ENCODE data around the gene GJB3.

Gene GJB3

GRCh38 chr1:34828611-34829010, 47.6 kb downstream of the GJB3 start:
- Histone ChIP-seq H3K36me3 (ENCODE audit: insufficient read depth, insufficient read length, low read length) (no peaks in the 10 kb centered on the region), H3K9me3 (ENCODE audit: insufficient read depth, low read length) (no peaks in the 10 kb centered on the region), H3K9ac (ENCODE audit: insufficient read length, low read depth) (no peak overlapping the region), H3K27me3 (ENCODE audit: insufficient read depth, insufficient read length) (peaks cover 3% of the 10 kb centered on the region), H3K4me3 (ENCODE audit: insufficient read length, low read depth) (no peak overlapping the region), H3K4me1 (ENCODE audit: insufficient read depth, insufficient read length) (peaks cover 4% of the 10 kb centered on the region)
- TF ChIP-seq SUZ12 (IDR thresholded peaks at IDR 0.05; ENCODE audit: extremely low read depth, insufficient read depth, insufficient read length), result no peak
- no peak for DNase-seq (ENCODE audit: low read depth, low spot score)

- no peaks in the 10 kb centered on the region for H3K36me3 ChIP-seq (ENCODE audit: insufficient read depth, insufficient read length, low read length)
- peaks cover 3% of the 10 kb centered on the region for H3K27me3 ChIP-seq (ENCODE audit: insufficient read depth, insufficient read length)
- no peak overlapping the region for H3K4me3 ChIP-seq (ENCODE audit: insufficient read length, low read depth)
- H3K4me1 ChIP-seq (ENCODE audit: insufficient read depth, insufficient read length), result peaks cover 4% of the 10 kb centered on the region
- H3K9ac ChIP-seq (ENCODE audit: insufficient read length, low read depth), result no peak overlapping the region
- no peak for DNase-seq (ENCODE audit: low read depth, low spot score)
- H3K9me3 ChIP-seq (ENCODE audit: insufficient read depth, low read length), result no peaks in the 10 kb centered on the region
- TF ChIP-seq SUZ12 (IDR thresholded peaks at IDR 0.05; ENCODE audit: extremely low read depth, insufficient read depth, insufficient read length), result no peak
- no peak for TF ChIP-seq ZNF274 (IDR thresholded peaks at IDR 0.05; ENCODE audit: low read depth, low read length)
- no peak for TF ChIP-seq YY1 (IDR thresholded peaks at IDR 0.05; ENCODE audit: insufficient read depth, insufficient read length)
These were observed 48.2 kb downstream of the GJB3 start for GRCh38 chr1:34829250-34829649.

GRCh38 chr1:34831721-34832246, 50.8 kb downstream of the GJB3 start:
- no peak for DNase-seq (ENCODE audit: low read depth, low spot score)
- Histone ChIP-seq H3K36me3 (ENCODE audit: insufficient read depth, insufficient read length, low read length) (no peaks in the 10 kb centered on the region), H3K4me3 (ENCODE audit: insufficient read length, low read depth) (no peak overlapping the region), H3K9me3 (ENCODE audit: insufficient read depth, low read length) (no peaks in the 10 kb centered on the region), H3K27me3 (ENCODE audit: insufficient read depth, insufficient read length) (peaks cover under 1% of the 10 kb centered on the region), H3K4me1 (ENCODE audit: insufficient read depth, insufficient read length) (peaks cover 5% of the 10 kb centered on the region), H3K9ac (ENCODE audit: insufficient read length, low read depth) (no peak overlapping the region)
- TF ChIP-seq YY1 (IDR thresholded peaks at IDR 0.05; ENCODE audit: insufficient read depth, insufficient read length) (no peak), SUZ12 (IDR thresholded peaks at IDR 0.05; ENCODE audit: extremely low read depth, insufficient read depth, insufficient read length) (no peak), ZNF274 (IDR thresholded peaks at IDR 0.05; ENCODE audit: low read depth, low read length) (no peak)

DNA sequence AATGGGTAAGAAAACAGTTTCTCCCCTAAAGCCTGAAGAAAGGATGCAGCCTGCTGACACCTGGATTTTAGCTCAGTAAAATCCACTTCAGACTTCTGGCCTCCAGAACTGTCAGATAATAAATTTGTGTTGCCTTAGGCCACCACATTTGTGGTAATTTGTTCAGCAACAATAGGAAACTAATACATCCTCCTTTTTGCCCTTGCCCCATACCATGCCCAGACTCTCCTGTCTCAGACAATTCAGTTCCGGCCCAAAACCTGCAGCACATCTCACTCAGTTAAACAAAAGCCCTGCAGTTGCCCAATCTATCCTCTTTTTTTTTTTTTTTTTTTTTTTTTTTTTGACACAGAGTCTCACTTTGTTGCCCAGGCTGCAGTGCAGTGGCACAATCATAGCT, 52.7 kb downstream of the GJB3 start:
- TF ChIP-seq YY1 (IDR thresholded peaks at IDR 0.05; ENCODE audit: insufficient read depth, insufficient read length) (no peak), ZNF274 (IDR thresholded peaks at IDR 0.05; ENCODE audit: low read depth, low read length) (no peak), SUZ12 (IDR thresholded peaks at IDR 0.05; ENCODE audit: extremely low read depth, insufficient read depth, insufficient read length) (no peak)
- DNase-seq (ENCODE audit: low read depth, low spot score), result no peak
- Histone ChIP-seq H3K4me1 (ENCODE audit: insufficient read depth, insufficient read length) (peaks cover 7% of the 10 kb centered on the region), H3K9ac (ENCODE audit: insufficient read length, low read depth) (no peak overlapping the region), H3K4me3 (ENCODE audit: insufficient read length, low read depth) (no peak overlapping the region), H3K36me3 (ENCODE audit: insufficient read depth, insufficient read length, low read length) (no peaks in the 10 kb centered on the region), H3K9me3 (ENCODE audit: insufficient read depth, low read length) (no peaks in the 10 kb centered on the region), H3K27me3 (ENCODE audit: insufficient read depth, insufficient read length) (no peaks in the 10 kb centered on the region)

Data from NT2/D1 (cell line).